Stimulated activated CD4-positive, alpha-beta T cell treated with anti-CD3 and anti-CD28 coated beads, TNF-alpha, amount 100 ng/mL, for 48 hours (primary cell): Measurements from ENCODE around the gene GM2A.
A peak's percentile ranks its signal among the peaks of the same experiment; 100 is the strongest.
"Not testable (repeated sequence)": the region's sequence is repeated elsewhere in the genome, so short reads cannot be mapped to it uniquely, and the experiment has no call there.

Source experiments
- DNase-seq, 3 donors: peaks; one replicate each; pipeline ENCODE4 v3.0.0-alpha.2; 2020; ENCODE audit warnings: low read depth in 3 of 3

GM2A gene

GRCh38 chr5:151251621-151252020, 1.4 kb upstream of the GM2A start:
- no peak for DNase-seq

- DNase-seq = no peak
Observed at GRCh38 chr5:151253605-151253950, 593 bp downstream of the GM2A start.

- DNase-seq = no peak
Observed at GRCh38 chr5:151254556-151254955, 1.6 kb downstream of the GM2A start.

- not testable (repeated sequence) for DNase-seq
Observed at GRCh38 chr5:151254990-151255389, 2.0 kb downstream of the GM2A start.

GRCh38 chr5:151255621-151256286, 2.8 kb downstream of the GM2A start:
- DNase-seq = no peak

- no peak for DNase-seq
Observed at GRCh38 chr5:151257731-151258181, 4.8 kb downstream of the GM2A start.

GRCh38 chr5:151258201-151258611, 5.2 kb downstream of the GM2A start:
- no peak for DNase-seq

GRCh38 chr5:151258816-151259215, 5.8 kb downstream of the GM2A start:
- DNase-seq = no peak

- no peak for DNase-seq
Observed at GRCh38 chr5:151259931-151260330, 6.9 kb downstream of the GM2A start.

- DNase-seq = no peak
Observed at GRCh38 chr5:151262532-151262931, 9.5 kb downstream of the GM2A start.

GRCh38 chr5:151264113-151264512, 11.1 kb downstream of the GM2A start:
- peak in 1 of 3 donors; percentile 16 for DNase-seq

- DNase-seq = no peak
Observed at GRCh38 chr5:151267491-151268260, 14.7 kb downstream of the GM2A start.

GRCh38 chr5:151270599-151270998, 17.6 kb downstream of the GM2A start:
- no peak for DNase-seq

GRCh38 chr5:151271336-151271735, 18.4 kb downstream of the GM2A start:
- no peak for DNase-seq

GRCh38 chr5:151274666-151275065, 21.7 kb downstream of the GM2A start:
- no peak for DNase-seq

GRCh38 chr5:151275803-151276202, 22.8 kb downstream of the GM2A start:
- no peak for DNase-seq

- DNase-seq = no peak
Observed at GRCh38 chr5:151278845-151279244, 25.9 kb downstream of the GM2A start.

- no peak for DNase-seq
Observed at GRCh38 chr5:151280443-151280842, 27.5 kb downstream of the GM2A start.

- no peak for DNase-seq
Observed at GRCh38 chr5:151281001-151281639, 28.1 kb downstream of the GM2A start.

- DNase-seq = no peak
Observed at GRCh38 chr5:151283120-151283825, 30.3 kb downstream of the GM2A start.

- no peak for DNase-seq
Observed at GRCh38 chr5:151284392-151284967, 31.5 kb downstream of the GM2A start.

- no peak for DNase-seq
Observed at GRCh38 chr5:151285683-151286082, 32.7 kb downstream of the GM2A start.
